ENCODE measurements around the gene FOXD4L1. TPM values are rescaled to one million over a fixed set of nuclear protein-coding genes. Genes with fewer than 3 reads are reported as not detected.
"Not testable (repeated sequence)": the region's sequence is repeated elsewhere in the genome, so short reads cannot be mapped to it uniquely, and the experiment has no call there.

FOXD4L1 gene
- total RNA-seq, 6 experiments from 2014 or later = 0.11 to 0.14 TPM; not detected in 4

DNA sequence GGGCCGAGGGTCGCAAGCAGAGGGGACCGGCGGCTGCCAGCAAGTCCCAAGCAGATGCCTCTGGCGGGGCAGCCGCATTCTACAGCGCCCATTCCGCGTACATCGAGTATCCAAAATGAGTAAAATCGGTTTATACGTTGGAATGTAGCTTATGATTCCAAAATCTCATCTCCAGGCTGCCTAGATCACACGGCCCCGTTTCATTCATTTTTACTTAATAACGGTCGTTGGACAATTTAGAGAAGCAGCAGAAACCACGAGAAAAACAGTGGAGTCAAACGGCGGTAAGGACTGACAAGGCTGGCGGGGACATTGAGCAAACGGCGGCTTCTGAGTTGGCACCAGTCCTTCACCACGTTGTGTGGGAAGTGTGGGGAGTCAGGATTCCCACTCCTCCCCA is 5.6 kb downstream of the FOXD4L1 start:
- DNase-seq, H3K4me3 ChIP-seq: not testable (repeated sequence)
- H3K27me3 ChIP-seq = peaks cover 0 to 12% of the 10 kb centered on the region in 2 donors

GRCh38 chr2:113507394-113508140 is 9.1 kb downstream of the FOXD4L1 start:
- H3K36me3 ChIP-seq; H3K4me3 ChIP-seq; DNase-seq; H3K27me3 ChIP-seq; H3K4me1 ChIP-seq; H3K9me3 ChIP-seq; intact Hi-C loops (cut with DNase I); H3K27ac ChIP-seq: not testable (repeated sequence)
- WGBS (ENCODE audit: insufficient coverage, low coverage, low lambda C conversion rate, missing lambda C conversion rate) = 14% methylated on average over 13 of the region's 14 CpGs
- ATAC-seq = peak in 1 of 4 donors; percentile 15

More for the DNA sequence above, 5.6 kb downstream of the FOXD4L1 start:
- ATAC-seq; intact Hi-C loops (cut with DNase I); H3K9me3 ChIP-seq; H3K36me3 ChIP-seq; H3K27ac ChIP-seq; H3K4me1 ChIP-seq: not testable (repeated sequence)
- WGBS (ENCODE audit: insufficient coverage, low coverage, low lambda C conversion rate, missing lambda C conversion rate) = 8% methylated on average over 13 of the region's 23 CpGs

DNA sequence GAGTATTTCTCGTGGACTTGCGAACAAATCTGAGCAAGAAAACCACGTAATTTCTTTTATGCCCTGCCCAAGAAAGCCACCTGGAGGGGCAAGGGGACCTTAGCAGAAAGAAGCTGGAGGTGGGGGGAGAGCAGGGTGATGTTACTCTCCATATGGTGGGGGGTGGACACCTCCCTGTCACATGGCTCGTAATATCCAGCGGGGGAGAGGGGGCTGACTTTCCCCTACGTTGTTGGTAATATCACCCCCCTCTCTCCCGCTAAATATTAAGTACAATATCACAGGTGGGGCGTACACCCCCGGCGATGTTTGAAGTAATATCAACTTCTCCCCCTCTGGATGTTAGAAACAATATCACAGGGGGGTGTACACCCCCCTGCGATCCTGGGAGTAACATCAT is 9.7 kb downstream of the FOXD4L1 start:
- H3K36me3 ChIP-seq; H3K9me3 ChIP-seq; ATAC-seq; H3K4me3 ChIP-seq; H3K4me1 ChIP-seq; DNase-seq; H3K27me3 ChIP-seq; H3K27ac ChIP-seq; intact Hi-C loops (cut with DNase I): not testable (repeated sequence)
- 24% methylated on average over 9 of the region's 11 CpGs for WGBS (ENCODE audit: insufficient coverage, low coverage, low lambda C conversion rate, missing lambda C conversion rate)

- intact Hi-C loops (cut with DNase I) = not testable (repeated sequence)
- WGBS (ENCODE audit: insufficient coverage, low coverage, low lambda C conversion rate, missing lambda C conversion rate) = 86% methylated on average over 1 of the region's 3 CpGs
Observed at GRCh38 chr2:113510913-113511312, 12.4 kb downstream of the FOXD4L1 start.

DNA sequence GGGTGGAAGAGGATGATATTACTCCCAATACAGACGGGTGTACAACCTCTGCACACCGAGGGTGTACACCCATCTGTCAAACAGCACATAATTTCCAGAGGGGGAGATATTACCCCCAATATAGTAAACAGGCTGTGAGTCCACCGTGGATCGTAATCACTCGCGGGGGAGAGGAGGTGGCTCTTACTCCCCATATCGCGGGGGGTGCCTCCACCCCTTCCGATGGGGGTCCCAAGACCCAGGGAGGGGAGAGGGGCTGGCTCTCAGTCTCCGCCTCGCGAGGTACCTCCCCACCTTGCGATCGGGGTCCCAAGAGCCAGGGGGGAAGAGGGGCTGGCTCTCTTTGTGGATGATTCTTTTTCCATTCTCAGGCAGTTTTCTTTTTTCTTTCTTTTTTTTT is 13.4 kb downstream of the FOXD4L1 start:
- H3K4me3 ChIP-seq; H3K27me3 ChIP-seq; intact Hi-C loops (cut with DNase I); H3K9me3 ChIP-seq; DNase-seq; H3K4me1 ChIP-seq; H3K27ac ChIP-seq; H3K36me3 ChIP-seq: not testable (repeated sequence)
- peak in 1 of 4 donors; percentile 38 for ATAC-seq
- WGBS (ENCODE audit: insufficient coverage, low coverage, low lambda C conversion rate, missing lambda C conversion rate) = 58% methylated on average over 6 of the region's 14 CpGs

More at GRCh38 chr2:113510913-113511312, 12.4 kb downstream of the FOXD4L1 start:
- not testable (repeated sequence) for H3K4me1 ChIP-seq, DNase-seq, H3K9me3 ChIP-seq, H3K36me3 ChIP-seq, H3K4me3 ChIP-seq, H3K27ac ChIP-seq, ATAC-seq, H3K27me3 ChIP-seq

DNA sequence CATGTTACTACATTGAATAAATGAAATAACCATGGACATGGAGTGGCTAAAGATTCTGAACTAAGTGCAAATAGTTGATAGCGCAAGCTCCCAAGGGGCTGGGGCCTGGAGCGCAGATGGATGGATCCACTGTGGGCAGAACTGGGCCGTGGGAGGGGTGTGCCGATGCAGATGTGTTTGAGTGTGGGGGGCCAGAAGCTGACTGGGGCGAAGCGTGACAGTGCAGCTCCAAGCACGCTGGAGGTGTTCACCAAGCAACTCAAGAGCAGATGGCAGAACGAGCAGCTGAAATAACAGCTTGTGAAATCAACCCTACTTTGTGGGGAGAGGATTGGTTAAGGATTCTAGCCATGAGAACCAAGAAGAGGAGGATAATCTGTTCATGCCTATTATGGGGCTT is 17.0 kb downstream of the FOXD4L1 start:
- intact Hi-C loops (cut with DNase I); H3K4me3 ChIP-seq; H3K27ac ChIP-seq; H3K9me3 ChIP-seq; DNase-seq; H3K4me1 ChIP-seq; H3K27me3 ChIP-seq; H3K36me3 ChIP-seq; ATAC-seq: not testable (repeated sequence)
- WGBS (ENCODE audit: insufficient coverage, low coverage, low lambda C conversion rate, missing lambda C conversion rate) = 69% methylated on average over 2 of the region's 8 CpGs

DNA sequence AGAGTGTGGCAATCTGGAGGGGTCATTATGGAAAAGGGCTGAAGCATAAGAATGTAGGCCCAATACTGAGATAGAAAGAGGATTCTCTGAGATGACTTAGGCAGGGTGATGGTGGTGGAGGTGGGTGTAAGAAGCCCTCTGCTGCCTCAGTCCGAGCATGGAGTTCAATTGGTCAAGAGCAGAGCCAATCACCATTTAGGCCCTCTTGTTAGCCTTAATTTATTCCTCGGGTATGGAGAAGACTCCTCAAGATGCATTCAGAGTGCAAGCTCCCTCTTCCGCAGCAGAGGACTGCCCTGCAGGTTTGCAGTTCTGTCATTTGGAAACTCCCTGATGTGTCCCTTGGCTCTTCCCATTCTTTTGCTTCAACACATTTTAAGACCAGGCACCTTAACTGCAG is 17.5 kb downstream of the FOXD4L1 start:
- ATAC-seq; H3K27me3 ChIP-seq; H3K9me3 ChIP-seq; H3K36me3 ChIP-seq; intact Hi-C loops (cut with DNase I); H3K27ac ChIP-seq; H3K4me3 ChIP-seq; H3K4me1 ChIP-seq; DNase-seq: not testable (repeated sequence)
- 80% methylated on average over 1 of the region's 3 CpGs for WGBS (ENCODE audit: insufficient coverage, low coverage, low lambda C conversion rate, missing lambda C conversion rate)

GRCh38 chr2:113517025-113517424 is 18.6 kb downstream of the FOXD4L1 start:
- intact Hi-C loops (cut with DNase I); DNase-seq; H3K4me3 ChIP-seq; H3K27ac ChIP-seq; ATAC-seq; H3K36me3 ChIP-seq; H3K4me1 ChIP-seq; H3K27me3 ChIP-seq; H3K9me3 ChIP-seq: not testable (repeated sequence)
- WGBS (ENCODE audit: insufficient coverage, low coverage, low lambda C conversion rate, missing lambda C conversion rate) = 67% methylated on average over 1 of the region's 2 CpGs

DNA sequence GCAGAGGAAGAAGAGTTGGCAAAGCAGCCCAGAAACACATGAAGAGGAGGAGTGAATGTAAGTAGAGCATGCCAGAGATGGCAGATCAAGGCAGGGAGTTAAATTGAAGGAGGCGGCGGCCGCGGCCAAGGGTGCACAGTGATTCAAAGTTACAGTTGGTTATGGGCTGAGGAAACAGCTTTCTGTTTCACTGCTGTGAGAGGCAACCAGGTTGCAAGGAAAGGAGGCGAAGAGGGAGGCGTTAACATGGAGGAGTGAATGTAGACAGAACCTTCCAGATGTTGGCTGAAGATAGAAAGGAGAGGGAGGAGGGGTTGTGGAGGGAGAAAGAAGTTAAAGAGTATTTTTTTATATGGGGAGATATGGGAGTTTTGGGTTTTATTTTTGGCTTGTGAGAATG is 22.4 kb downstream of the FOXD4L1 start:
- DNase-seq; H3K9me3 ChIP-seq; H3K27ac ChIP-seq; H3K4me3 ChIP-seq; H3K4me1 ChIP-seq; H3K36me3 ChIP-seq; intact Hi-C loops (cut with DNase I); H3K27me3 ChIP-seq: not testable (repeated sequence)
- ATAC-seq = peak in 1 of 4 donors; percentile 25
- 81% methylated on average over 4 of the region's 6 CpGs for WGBS (ENCODE audit: insufficient coverage, low coverage, low lambda C conversion rate, missing lambda C conversion rate)

- H3K4me1 ChIP-seq; DNase-seq; intact Hi-C loops (cut with DNase I); H3K36me3 ChIP-seq; H3K9me3 ChIP-seq; ATAC-seq; H3K4me3 ChIP-seq; H3K27ac ChIP-seq; H3K27me3 ChIP-seq: not testable (repeated sequence)
- 50% methylated on average over 4 of the region's 5 CpGs for WGBS (ENCODE audit: insufficient coverage, low coverage, low lambda C conversion rate, missing lambda C conversion rate)
Observed at GRCh38 chr2:113521492-113521891, 23.0 kb downstream of the FOXD4L1 start.

DNA sequence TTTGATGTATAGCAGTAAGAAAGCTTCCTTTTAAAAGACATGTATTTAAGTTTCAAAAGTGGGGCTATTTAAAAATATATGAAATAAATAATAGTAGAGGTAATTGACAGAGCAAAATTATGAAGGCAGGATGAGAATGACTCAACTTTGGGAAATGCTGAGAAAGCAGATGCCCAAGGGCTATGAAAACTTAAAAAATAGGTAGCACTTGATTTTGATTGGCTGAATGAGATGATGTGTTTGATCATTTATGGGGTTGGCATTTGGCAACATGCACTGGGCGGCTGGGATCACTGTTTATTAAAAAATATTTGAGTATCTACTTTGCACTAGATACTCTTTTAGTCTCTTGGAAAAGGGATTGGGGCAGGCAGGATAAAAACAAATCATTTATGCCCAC is 26.5 kb downstream of the FOXD4L1 start:
- ATAC-seq; H3K27ac ChIP-seq; intact Hi-C loops (cut with DNase I); DNase-seq; H3K9me3 ChIP-seq; H3K4me3 ChIP-seq; H3K27me3 ChIP-seq; H3K4me1 ChIP-seq; H3K36me3 ChIP-seq: not testable (repeated sequence)
- 29% methylated on average over 1 of the region's 1 CpG for WGBS (ENCODE audit: insufficient coverage, low coverage, low lambda C conversion rate, missing lambda C conversion rate)

Measured in right lobe of liver (tissue), 6 donors.